Rectal smooth muscle tissue (tissue), 1 donor: ENCODE data around the gene TRMT2A.

Experiments
- H3K27ac ChIP-seq: one replicate; pipeline ENCODE4 v1.7.0; 2013; ENCODE audit warnings: low read depth, low read length, inconsistent platforms
- H3K27me3 ChIP-seq: one replicate; pipeline ENCODE4 v1.7.0; 2013; ENCODE audit warnings: low read length; ENCODE audit not compliant: control insufficient read depth, insufficient read depth
- H3K36me3 ChIP-seq: one replicate; pipeline ENCODE4 v1.7.0; 2013; ENCODE audit warnings: low read length; ENCODE audit not compliant: control insufficient read depth, insufficient read depth
- H3K4me1 ChIP-seq: one replicate; pipeline ENCODE4 v1.7.0; 2013; ENCODE audit warnings: low read length; ENCODE audit not compliant: control insufficient read depth, insufficient read depth
- H3K4me3 ChIP-seq: one replicate; pipeline ENCODE4 v1.7.0; 2013; ENCODE audit warnings: low read length
- H3K9ac ChIP-seq: one replicate; pipeline ENCODE4 v1.7.0; 2013; ENCODE audit warnings: low read length

The TRMT2A gene

GRCh38 chr22:20062043-20062765 is 54.8 kb downstream of the TRMT2A start:
- Histone ChIP-seq H3K27ac (no peak overlapping the region), H3K36me3 (peaks cover 20% of the 10 kb centered on the region), H3K4me1 (no peaks in the 10 kb centered on the region), H3K27me3 (no peaks in the 10 kb centered on the region), H3K9ac (no peak overlapping the region), H3K4me3 (no peak overlapping the region)
